ENCODE data around the gene HRH1. TPM values are rescaled to one million over a fixed set of nuclear protein-coding genes. Genes with fewer than 3 reads are reported as not detected.

The HRH1 gene
- total and polyA plus RNA-seq, 2 donors (not counting 1 experiment from before 2014, with no cell fraction given), result not detected

- no peak overlapping the region for H3K4me3 Mint-ChIP-seq
- Histone ChIP-seq H2AFZ (ENCODE audit: insufficient read depth, low read depth, low read length, poor library complexity, severe bottlenecking) (no peak overlapping the region), H3K9me3 (ENCODE audit: control extremely low read depth in 1 of 3, control insufficient read depth in 2 of 3, insufficient read depth in 1 of 3, low read length in 2 of 3) (no peaks in the 10 kb centered on the region), H3K4me2 (replicated peaks; ENCODE audit: low read depth, low read length, poor library complexity, severe bottlenecking) (no peak overlapping the region), H3K27me3 (replicated peaks in 1 of 4; ENCODE audit: control extremely low read depth in 1 of 4, control insufficient read depth in 3 of 4, insufficient read depth in 4 of 4, low read length in 3 of 4) (no peaks in the 10 kb centered on the region), H3K9ac (ENCODE audit: low read length) (no peak overlapping the region), H3K27ac (ENCODE audit: low read length in 2 of 2) (no peak overlapping the region), H3K4me3 (ENCODE audit: control extremely low read depth in 1 of 5, extremely low read depth in 1 of 5, insufficient read depth in 1 of 5, low read depth in 2 of 5, low read length in 4 of 5) (no peak overlapping the region), H3K79me2 (ENCODE audit: control insufficient read depth, insufficient read depth, low read length) (no peaks in the 10 kb centered on the region), H3K36me3 (replicated peaks in 1 of 2; ENCODE audit: control extremely low read depth in 1 of 2, control insufficient read depth in 1 of 2, extremely low read depth in 1 of 2, insufficient read depth in 2 of 2, low read length in 1 of 2) (no peaks in the 10 kb centered on the region), H4K20me1 (ENCODE audit: control insufficient read depth, insufficient read depth, low read length, poor library complexity, severe bottlenecking) (no peaks in the 10 kb centered on the region), H3K4me1 (ENCODE audit: control insufficient read depth in 2 of 2, insufficient read depth in 2 of 2, low read length in 2 of 2) (peaks cover 20 to 23% of the 10 kb centered on the region in 2 donors)
- DNase-seq (no peak), ATAC-seq (ENCODE audit: low read depth) (no peak)
- 100% methylated on average over 1 of the region's 6 CpGs for WGBS (ENCODE audit: insufficient coverage)
- H3K9me3 Mint-ChIP-seq (ENCODE audit: insufficient read depth), result peaks cover 4% of the 10 kb centered on the region
- peaks cover 30% of the 10 kb centered on the region for H3K4me1 Mint-ChIP-seq
- ChIA-PET CTCF (no interaction called here), POLR2A (no interaction called here)
- H3K27me3 Mint-ChIP-seq, result no peaks in the 10 kb centered on the region
- peak overlapping the region; percentile 23 for H3K27ac Mint-ChIP-seq
- intact Hi-C loops (cut with micrococcal nuclease), result no loop called here
- TF ChIP-seq CTCF (IDR thresholded peaks at IDR 0.05) (no peak), EZH2 (IDR thresholded peaks at IDR 0.05; ENCODE audit: borderline replicate concordance, insufficient read depth, low read depth, low read length, poor library complexity, severe bottlenecking) (no peak)
These were observed 16.7 kb upstream of the HRH1 start for GRCh38 chr3:11137627-11137959.

- Histone ChIP-seq H3K36me3 (replicated peaks in 1 of 2; ENCODE audit: control extremely low read depth in 1 of 2, control insufficient read depth in 1 of 2, extremely low read depth in 1 of 2, insufficient read depth in 2 of 2, low read length in 1 of 2) (no peaks in the 10 kb centered on the region), H3K4me3 (ENCODE audit: control extremely low read depth in 1 of 5, extremely low read depth in 1 of 5, insufficient read depth in 1 of 5, low read depth in 2 of 5, low read length in 4 of 5) (no peak overlapping the region), H3K27ac (ENCODE audit: low read length in 2 of 2) (no peak overlapping the region), H3K4me2 (replicated peaks; ENCODE audit: low read depth, low read length, poor library complexity, severe bottlenecking) (no peak overlapping the region), H3K9me3 (ENCODE audit: control extremely low read depth in 1 of 3, control insufficient read depth in 2 of 3, insufficient read depth in 1 of 3, low read length in 2 of 3) (no peaks in the 10 kb centered on the region), H3K27me3 (replicated peaks in 1 of 4; ENCODE audit: control extremely low read depth in 1 of 4, control insufficient read depth in 3 of 4, insufficient read depth in 4 of 4, low read length in 3 of 4) (no peaks in the 10 kb centered on the region), H3K79me2 (ENCODE audit: control insufficient read depth, insufficient read depth, low read length) (no peaks in the 10 kb centered on the region), H3K9ac (ENCODE audit: low read length) (no peak overlapping the region), H3K4me1 (ENCODE audit: control insufficient read depth in 2 of 2, insufficient read depth in 2 of 2, low read length in 2 of 2) (peaks cover 20 to 23% of the 10 kb centered on the region in 2 donors), H4K20me1 (ENCODE audit: control insufficient read depth, insufficient read depth, low read length, poor library complexity, severe bottlenecking) (no peaks in the 10 kb centered on the region), H2AFZ (ENCODE audit: insufficient read depth, low read depth, low read length, poor library complexity, severe bottlenecking) (no peak overlapping the region)
- no peak for TF ChIP-seq EZH2 (IDR thresholded peaks at IDR 0.05; ENCODE audit: borderline replicate concordance, insufficient read depth, low read depth, low read length, poor library complexity, severe bottlenecking)
- no peak for TF ChIP-seq CTCF (IDR thresholded peaks at IDR 0.05)
- no CpG with 5 or more reads among the region's 2 CpGs for WGBS (ENCODE audit: insufficient coverage)
- ChIA-PET CTCF (interaction anchor here (1.4 kb wide), 1 partner anchor 98 kb away, joined by 5 read pairs; no protein-coding TSS in a partner anchor), POLR2A (no interaction called here)
- intact Hi-C loops (cut with micrococcal nuclease), result no loop called here
- Mint-ChIP-seq H3K27me3 (no peaks in the 10 kb centered on the region), H3K9me3 (ENCODE audit: insufficient read depth) (peaks cover 4% of the 10 kb centered on the region), H3K4me3 (no peak overlapping the region), H3K27ac (no peak overlapping the region), H3K4me1 (peaks cover 30% of the 10 kb centered on the region)
- no peak for ATAC-seq (ENCODE audit: low read depth)
- DNase-seq, result no peak
These were observed 15.9 kb upstream of the HRH1 start for GRCh38 chr3:11138371-11138770.
